DOHH2 (cell line): Measurements from ENCODE around the gene TNFRSF9.

ENCODE experiments used
- H3F3A ChIP-seq: fragments of 200-600 bp; sonication (generic), shearing (Covaris generic); 2 replicates; pipeline ENCODE4 v1.6.0; 2016; ENCODE audit warnings: antibody characterized with exemption, mild to moderate bottlenecking; ENCODE audit not compliant: control insufficient read depth, insufficient read depth
- H3K27ac ChIP-seq: fragments of 200-600 bp; sonication (generic); 2 replicates; pipeline ENCODE4 v1.5.1; 2014; ENCODE audit warnings: low read depth, mild to moderate bottlenecking, low read length, moderate library complexity
- H3K27me3 ChIP-seq: fragments of 200-600 bp; sonication (generic); 2 replicates; pipeline ENCODE4 v1.6.1; 2014; ENCODE audit warnings: mild to moderate bottlenecking, low read length, mixed read lengths; ENCODE audit not compliant: control insufficient read depth
- H3K36me3 ChIP-seq: fragments of 200-600 bp; sonication (generic); 2 replicates; pipeline ENCODE4 v1.6.1; 2014; ENCODE audit warnings: mild to moderate bottlenecking, low read length, moderate library complexity, mixed read lengths; ENCODE audit not compliant: control insufficient read depth
- H3K4me1 ChIP-seq: fragments of 200-600 bp; sonication (generic); 2 replicates; pipeline ENCODE4 v1.6.1; 2014; ENCODE audit warnings: mild to moderate bottlenecking, low read length, mixed read lengths; ENCODE audit not compliant: control insufficient read depth
- H3K4me2 ChIP-seq: fragments of 200-600 bp; sonication (generic); 2 replicates; pipeline ENCODE4 v1.6.0; 2014; ENCODE audit warnings: mild to moderate bottlenecking, low read length, moderate library complexity
- H3K4me3 ChIP-seq: fragments of 200-600 bp; sonication (generic); 2 replicates; pipeline ENCODE4 v1.5.1; 2014; ENCODE audit warnings: mild to moderate bottlenecking, low read length, mixed read lengths
- H3K79me2 ChIP-seq: fragments of 200-600 bp; sonication (generic); 2 replicates; pipeline ENCODE4 v1.6.1; 2014; ENCODE audit warnings: mild to moderate bottlenecking, low read length, mixed read lengths; ENCODE audit not compliant: control insufficient read depth
- H3K9me2 ChIP-seq: fragments of 200-600 bp; sonication (generic); replicated peaks from 2 replicates; pipeline ENCODE4 v1.6.1; 2014; ENCODE audit warnings: mild to moderate bottlenecking, low read length, mixed read lengths; ENCODE audit not compliant: control insufficient read depth
- H3K9me3 ChIP-seq: fragments of 200-600 bp; sonication (generic); 2 replicates; pipeline ENCODE4 v1.6.1; 2014; ENCODE audit warnings: antibody characterized with exemption, low read length, mixed read lengths; ENCODE audit not compliant: control insufficient read depth, insufficient read depth
- H4K20me1 ChIP-seq: fragments of 200-600 bp; sonication (generic); 2 replicates; pipeline ENCODE4 v1.6.0; 2014; ENCODE audit warnings: low read depth, mild to moderate bottlenecking, antibody characterized with exemption, low read length, moderate library complexity; ENCODE audit not compliant: control insufficient read depth, insufficient read depth
- EZH2phosphoT487 ChIP-seq: fragments of 200-600 bp; sonication (generic); IDR thresholded peaks from 2 replicates; pipeline ENCODE4 v1.6.1; 2017; ENCODE audit warnings: borderline replicate concordance, mild to moderate bottlenecking, antibody characterized with exemption, low read length, moderate library complexity, mixed read lengths
- TF ChIP-seq, protein P1 (sequence below): fragments of 200-600 bp; sonication (generic); IDR thresholded peaks from one replicate; pipeline ENCODE4 v1.5.1; 2014; ENCODE audit warnings: antibody characterized with exemption, mild to moderate bottlenecking, low read depth, low read length; ENCODE audit not compliant: poor library complexity, severe bottlenecking

TNFRSF9 gene

DNA sequence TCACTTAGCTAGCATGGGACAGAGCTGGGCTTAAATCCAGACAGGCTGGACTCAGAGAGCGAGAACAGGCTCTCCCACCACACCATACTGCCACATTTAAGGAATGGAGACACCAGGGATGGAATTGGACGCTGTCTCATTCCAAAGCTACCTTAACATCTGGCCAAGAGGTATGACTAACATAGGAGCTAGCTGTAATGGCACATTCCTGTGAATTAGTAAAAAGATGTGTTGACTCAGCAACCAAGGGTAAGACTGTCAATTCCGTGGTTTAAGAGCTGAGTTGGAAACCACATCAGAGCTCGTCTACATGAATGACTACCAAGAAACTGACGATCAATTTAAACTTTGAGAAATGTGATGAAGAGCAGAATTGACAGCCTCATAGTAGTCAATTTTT is 8.3 kb upstream of the TNFRSF9 start:
- Histone ChIP-seq H3K4me2 (no peak overlapping the region), H3K27me3 (peaks cover 19% of the 10 kb centered on the region), H3K4me3 (no peak overlapping the region), H3K4me1 (peaks cover 5% of the 10 kb centered on the region), H3K9me2 (no peaks in the 10 kb centered on the region), H3K36me3 (no peaks in the 10 kb centered on the region), H3F3A (no peaks in the 10 kb centered on the region), H3K9me3 (no peaks in the 10 kb centered on the region), H3K79me2 (no peaks in the 10 kb centered on the region), H3K27ac (no peak overlapping the region), H4K20me1 (no peaks in the 10 kb centered on the region)
- TF ChIP-seq, protein P1, sequence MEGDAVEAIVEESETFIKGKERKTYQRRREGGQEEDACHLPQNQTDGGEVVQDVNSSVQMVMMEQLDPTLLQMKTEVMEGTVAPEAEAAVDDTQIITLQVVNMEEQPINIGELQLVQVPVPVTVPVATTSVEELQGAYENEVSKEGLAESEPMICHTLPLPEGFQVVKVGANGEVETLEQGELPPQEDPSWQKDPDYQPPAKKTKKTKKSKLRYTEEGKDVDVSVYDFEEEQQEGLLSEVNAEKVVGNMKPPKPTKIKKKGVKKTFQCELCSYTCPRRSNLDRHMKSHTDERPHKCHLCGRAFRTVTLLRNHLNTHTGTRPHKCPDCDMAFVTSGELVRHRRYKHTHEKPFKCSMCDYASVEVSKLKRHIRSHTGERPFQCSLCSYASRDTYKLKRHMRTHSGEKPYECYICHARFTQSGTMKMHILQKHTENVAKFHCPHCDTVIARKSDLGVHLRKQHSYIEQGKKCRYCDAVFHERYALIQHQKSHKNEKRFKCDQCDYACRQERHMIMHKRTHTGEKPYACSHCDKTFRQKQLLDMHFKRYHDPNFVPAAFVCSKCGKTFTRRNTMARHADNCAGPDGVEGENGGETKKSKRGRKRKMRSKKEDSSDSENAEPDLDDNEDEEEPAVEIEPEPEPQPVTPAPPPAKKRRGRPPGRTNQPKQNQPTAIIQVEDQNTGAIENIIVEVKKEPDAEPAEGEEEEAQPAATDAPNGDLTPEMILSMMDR, result no peak
- TF ChIP-seq EZH2phosphoT487, result no peak

DNA sequence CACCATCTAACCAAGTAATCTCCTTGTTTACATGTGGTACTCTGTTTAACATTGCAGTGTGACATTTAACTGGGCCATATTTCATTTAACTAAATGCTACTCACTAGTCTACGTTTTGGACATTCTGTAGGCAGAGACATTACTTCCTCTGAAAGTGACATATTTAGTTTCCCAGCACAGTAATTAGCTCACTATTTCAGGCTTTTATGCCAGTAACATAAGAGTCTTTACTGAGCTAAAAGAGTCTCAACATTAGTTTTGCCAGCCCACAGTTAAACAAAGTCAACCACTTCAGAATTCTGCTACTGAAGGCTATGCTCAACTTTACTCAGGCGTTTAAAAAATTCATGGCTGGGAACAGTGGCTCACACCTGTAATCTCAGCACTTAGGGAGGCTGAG is 2.6 kb upstream of the TNFRSF9 start:
- Histone ChIP-seq H3K27me3 (peaks cover 60% of the 10 kb centered on the region), H3K27ac (no peak overlapping the region), H4K20me1 (no peaks in the 10 kb centered on the region)

DNA sequence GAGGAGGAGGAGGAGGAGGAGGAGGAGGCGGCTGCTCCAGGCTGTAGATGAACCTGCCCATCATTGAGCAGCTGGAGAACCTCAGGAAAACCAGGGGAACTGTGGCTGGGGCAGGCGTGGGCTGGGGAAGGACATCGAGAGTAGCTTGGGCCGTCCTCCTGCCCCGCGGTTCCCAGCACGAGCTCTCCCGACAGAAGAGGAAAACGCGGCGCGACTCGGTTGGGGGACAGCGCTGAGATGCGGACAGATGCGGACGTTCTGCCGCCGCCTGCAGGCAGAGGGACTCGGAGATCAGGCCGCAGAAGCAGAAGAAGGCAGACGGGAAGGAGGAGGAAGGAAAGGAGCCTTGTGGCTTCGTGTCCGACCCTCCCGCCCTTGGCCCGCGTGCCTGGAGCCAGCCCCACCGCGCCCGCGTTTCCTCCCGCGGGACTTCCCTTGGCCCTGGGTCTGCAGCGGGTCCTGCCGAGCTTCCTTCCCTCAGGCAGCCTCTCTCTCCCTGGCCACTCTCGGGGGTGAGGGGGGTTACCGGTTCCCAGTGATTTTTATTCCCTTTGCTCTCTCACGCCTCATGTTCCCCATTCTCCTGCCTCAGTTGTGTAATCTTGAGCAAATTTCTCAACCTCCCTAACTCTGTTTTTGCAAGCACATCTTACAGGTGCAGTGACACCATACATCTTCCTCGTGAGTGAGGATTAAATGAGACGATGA is 1.7 kb upstream of the TNFRSF9 start:
- H3F3A ChIP-seq, result no peaks in the 10 kb centered on the region
- H3K4me1 ChIP-seq, result no peaks in the 10 kb centered on the region
- no peaks in the 10 kb centered on the region for H3K36me3 ChIP-seq
- H3K27ac ChIP-seq, result no peak overlapping the region
- H3K79me2 ChIP-seq, result no peaks in the 10 kb centered on the region
- H3K9me3 ChIP-seq, result no peaks in the 10 kb centered on the region
- H3K27me3 ChIP-seq, result peaks cover 63% of the 10 kb centered on the region
- H4K20me1 ChIP-seq, result no peaks in the 10 kb centered on the region
- no peaks in the 10 kb centered on the region for H3K9me2 ChIP-seq
- TF ChIP-seq, protein P1, result no peak
- TF ChIP-seq EZH2phosphoT487, result 0 out of 2 replicates have a peak, but pooled peaks have one; percentile 9
- no peak overlapping the region for H3K4me2 ChIP-seq
- no peak overlapping the region for H3K4me3 ChIP-seq

More for the DNA sequence above, 2.6 kb upstream of the TNFRSF9 start:
- Histone ChIP-seq H3K4me2 (no peak overlapping the region), H3K79me2 (no peaks in the 10 kb centered on the region), H3F3A (no peaks in the 10 kb centered on the region), H3K4me3 (no peak overlapping the region), H3K36me3 (no peaks in the 10 kb centered on the region), H3K4me1 (no peaks in the 10 kb centered on the region), H3K9me2 (no peaks in the 10 kb centered on the region), H3K9me3 (no peaks in the 10 kb centered on the region)
- TF ChIP-seq, protein P1, result no peak
